Neuronal stem cell (in vitro differentiated cells): Measurements from ENCODE around the gene NIPSNAP3A.

Experiments
- DNase-seq: peaks from one replicate; pipeline ENCODE4 v3.0.0-alpha.2; 2013; ENCODE audit warnings: low spot score
- H2AFZ ChIP-seq: one replicate; pipeline ENCODE4 v1.6.1; 2013; ENCODE audit warnings: mild to moderate bottlenecking, low read length, inconsistent platforms
- H2AK5ac ChIP-seq: 2 replicates; pipeline ENCODE4 v1.6.1; 2013; ENCODE audit warnings: low read depth, mild to moderate bottlenecking, inconsistent platforms, low read length, moderate library complexity, mixed read lengths
- H2BK120ac ChIP-seq: 2 replicates; pipeline ENCODE4 v1.6.1; 2013; ENCODE audit warnings: low read depth, mild to moderate bottlenecking, inconsistent platforms, low read length, moderate library complexity, mixed read lengths
- H2BK12ac ChIP-seq: one replicate; pipeline ENCODE4 v1.6.1; 2013; ENCODE audit warnings: low read length, inconsistent platforms
- H2BK15ac ChIP-seq: 2 replicates; pipeline ENCODE4 v1.6.1; 2013; ENCODE audit warnings: mild to moderate bottlenecking, low read length, inconsistent platforms, mixed read lengths
- H2BK5ac ChIP-seq: one replicate; pipeline ENCODE4 v1.6.1; 2013; ENCODE audit warnings: inconsistent platforms, mild to moderate bottlenecking, low read length, moderate library complexity
- H3K14ac ChIP-seq: one replicate; pipeline ENCODE4 v1.6.1; 2013; ENCODE audit warnings: low read length, inconsistent platforms
- H3K18ac ChIP-seq: 2 replicates; pipeline ENCODE4 v1.6.1; 2013; ENCODE audit warnings: low read length, inconsistent platforms
- H3K23ac ChIP-seq: 2 replicates; pipeline ENCODE4 v1.6.1; 2013; ENCODE audit warnings: low read depth, mild to moderate bottlenecking, mixed read lengths, low read length, inconsistent platforms; ENCODE audit not compliant: poor library complexity
- H3K27ac ChIP-seq: replicated peaks from 3 replicates; pipeline ENCODE4 v1.5.1; 2013; ENCODE audit warnings: low read length, inconsistent platforms
- H3K27me3 ChIP-seq, 3 experiments: 2 replicates each; pipeline ENCODE4 v1.6.1; 2013; ENCODE audit warnings: low read length in 3 of 3, mild to moderate bottlenecking in 2 of 3, inconsistent platforms in 1 of 3, low read depth in 1 of 3, mixed read lengths in 1 of 3, moderate library complexity in 1 of 3; ENCODE audit not compliant: control insufficient read depth in 3 of 3, insufficient read depth in 3 of 3
- H3K36me3 ChIP-seq, 2 donors: replicated peaks in 1 of 2; 2 replicates each; pipeline ENCODE4 v1.6.1; 2013; ENCODE audit warnings: low read length in 2 of 2; ENCODE audit not compliant: control insufficient read depth in 2 of 2, insufficient read depth in 2 of 2
- H3K4ac ChIP-seq: 2 replicates; pipeline ENCODE4 v1.6.1; 2013; ENCODE audit warnings: inconsistent platforms, mild to moderate bottlenecking, low read length, moderate library complexity
- H3K4me1 ChIP-seq, 2 donors: 1 replicate in 1 of 2; 2 replicates in 1 of 2; pipeline ENCODE4 v1.6.1; 2013; ENCODE audit warnings: low read length in 2 of 2, low read depth in 1 of 2; ENCODE audit not compliant: control insufficient read depth in 2 of 2, insufficient read depth in 1 of 2
- H3K4me2 ChIP-seq: one replicate; pipeline ENCODE4 v1.6.1; 2013; ENCODE audit warnings: mild to moderate bottlenecking, low read length, inconsistent platforms; ENCODE audit not compliant: insufficient read depth, poor library complexity, severe bottlenecking
- H3K4me3 ChIP-seq, 2 donors: 2 replicates each; pipeline ENCODE4 v1.5.1; 2013; ENCODE audit warnings: low read length in 2 of 2, mild to moderate bottlenecking in 2 of 2, inconsistent platforms in 1 of 2, moderate library complexity in 1 of 2
- H3K79me1 ChIP-seq: one replicate; pipeline ENCODE4 v1.6.1; 2013; ENCODE audit warnings: low read depth, mild to moderate bottlenecking, inconsistent platforms, low read length, moderate library complexity
- H3K9ac ChIP-seq: one replicate; pipeline ENCODE4 v1.6.1; 2013; ENCODE audit warnings: mild to moderate bottlenecking, low read depth, low read length, inconsistent platforms; ENCODE audit not compliant: poor library complexity
- H3K9me3 ChIP-seq, 2 donors: replicated peaks in 1 of 2; 2 replicates each; pipeline versions ENCODE3 to v1.6.1; 2013; ENCODE audit warnings: low read length in 2 of 2, mild to moderate bottlenecking in 2 of 2, inconsistent platforms in 1 of 2, low read depth in 1 of 2, mixed read lengths in 1 of 2, moderate library complexity in 1 of 2; ENCODE audit not compliant: control insufficient read depth in 2 of 2, insufficient read depth in 1 of 2
- H4K8ac ChIP-seq: one replicate; pipeline ENCODE4 v1.6.1; 2013; ENCODE audit warnings: low read depth, mild to moderate bottlenecking, inconsistent platforms, low read length, moderate library complexity
- H4K91ac ChIP-seq: one replicate; pipeline ENCODE4 v1.6.1; 2013; ENCODE audit warnings: low read length, low read depth, mild to moderate bottlenecking, inconsistent platforms; ENCODE audit not compliant: poor library complexity
- WGBS, 2 donors: extraction: QIAGEN DNeasy Blood & Tissue Kit; methylation state at CpG; one replicate each; pipeline ENCODE4 v1.1.7; 2013; ENCODE audit warnings: missing lambda C conversion rate in 2 of 2, mixed read lengths in 1 of 2; ENCODE audit not compliant: insufficient read length in 2 of 2, insufficient replicate concordance in 1 of 2; ENCODE audit errors: extremely low coverage in 2 of 2; 5-methylcytosine and 5-hydroxymethylcytosine counted together

NIPSNAP3A gene

DNA sequence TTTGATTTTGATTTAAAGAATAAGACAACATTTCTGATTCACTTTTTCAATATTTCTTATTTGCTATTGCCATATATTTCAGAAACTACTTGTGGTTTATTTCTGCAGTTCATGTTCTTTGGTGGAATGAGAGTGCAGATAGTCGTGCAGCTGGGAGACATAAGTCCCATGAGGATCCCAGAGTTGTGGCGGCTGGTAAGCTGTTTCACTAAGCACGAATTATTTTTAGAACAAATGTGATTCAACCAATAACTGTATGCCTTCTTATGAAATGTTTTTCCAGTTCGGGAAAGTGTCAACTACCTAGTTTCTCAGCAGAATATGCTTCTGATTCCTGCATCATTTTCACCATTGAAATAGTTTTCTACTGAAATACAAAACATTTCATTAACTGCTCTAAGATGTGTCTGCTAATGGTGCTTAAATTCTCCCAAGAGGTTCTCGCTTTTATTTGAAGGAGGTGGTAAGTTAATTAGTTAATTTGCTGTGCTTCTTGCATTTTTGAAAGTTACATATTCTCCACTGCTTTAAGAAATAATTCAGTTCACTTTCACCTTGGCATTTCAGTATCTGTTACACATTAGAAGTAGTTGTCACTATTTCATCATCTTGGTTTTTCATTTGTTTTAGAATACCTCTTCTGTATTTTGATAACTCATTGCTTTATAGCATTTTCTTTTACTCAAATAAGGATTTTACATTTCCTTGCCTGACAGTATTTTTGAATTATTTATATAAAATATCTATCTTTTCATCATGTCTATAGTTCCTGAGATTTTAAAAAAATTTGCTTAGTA is 25.4 kb downstream of the NIPSNAP3A start:
- no peak overlapping the region for H2AK5ac ChIP-seq
- no peaks in the 10 kb centered on the region for H3K79me1 ChIP-seq
- H2BK12ac ChIP-seq: no peak overlapping the region
- H3K9ac ChIP-seq: no peak overlapping the region
- no CpG with 5 or more reads among the region's 5 CpGs for WGBS, 2 donors
- H4K8ac ChIP-seq: no peak overlapping the region
- H3K23ac ChIP-seq: no peak overlapping the region
- no peaks in the 10 kb centered on the region for H3K4me1 ChIP-seq
- no peak for DNase-seq
- no peak overlapping the region for H3K18ac ChIP-seq
- H2AFZ ChIP-seq: no peak overlapping the region
- no peaks in the 10 kb centered on the region for H3K9me3 ChIP-seq
- no peak overlapping the region for H2BK5ac ChIP-seq
- H3K27ac ChIP-seq: no peak overlapping the region
- no peaks in the 10 kb centered on the region for H3K36me3 ChIP-seq
- no peak overlapping the region for H3K4me3 ChIP-seq
- no peak overlapping the region for H3K4me2 ChIP-seq
- no peak overlapping the region for H2BK15ac ChIP-seq
- no peak overlapping the region for H2BK120ac ChIP-seq
- no peak overlapping the region for H3K4ac ChIP-seq
- no peak overlapping the region for H4K91ac ChIP-seq
- H3K14ac ChIP-seq: no peak overlapping the region
- H3K27me3 ChIP-seq: no peaks in the 10 kb centered on the region

DNA sequence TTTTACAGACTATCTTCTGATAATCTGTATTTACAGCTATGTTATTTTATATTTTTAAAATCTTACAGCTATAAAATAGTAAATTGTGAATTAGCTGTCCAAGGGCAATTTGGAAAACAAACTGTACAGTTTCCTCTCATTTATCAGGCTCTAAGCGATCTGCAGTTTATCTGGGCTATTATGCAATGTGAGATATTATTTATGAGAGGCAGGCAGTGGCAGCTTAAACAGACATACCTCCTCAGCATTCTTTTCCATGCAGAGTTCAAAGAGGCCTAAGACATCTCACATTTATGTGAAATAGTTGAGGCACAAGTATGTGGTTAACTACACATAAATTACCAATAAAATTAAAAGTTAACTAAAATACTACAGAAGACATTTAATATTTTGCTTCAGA is 26.6 kb downstream of the NIPSNAP3A start:
- WGBS, 2 donors: no CpG with 5 or more reads among the region's 1 CpG
- Histone ChIP-seq H3K9ac (no peak overlapping the region), H4K8ac (no peak overlapping the region), H3K14ac (no peak overlapping the region), H3K79me1 (no peaks in the 10 kb centered on the region), H3K23ac (no peak overlapping the region), H3K27me3 (no peaks in the 10 kb centered on the region), H3K4me3 (no peak overlapping the region), H2BK5ac (no peak overlapping the region), H3K18ac (no peak overlapping the region), H2AK5ac (no peak overlapping the region), H3K9me3 (no peaks in the 10 kb centered on the region), H4K91ac (no peak overlapping the region), H2AFZ (no peak overlapping the region), H2BK120ac (no peak overlapping the region), H3K36me3 (no peaks in the 10 kb centered on the region), H2BK15ac (no peak overlapping the region), H3K4me1 (no peaks in the 10 kb centered on the region), H3K4me2 (no peak overlapping the region), H3K27ac (no peak overlapping the region), H3K4ac (no peak overlapping the region), H2BK12ac (no peak overlapping the region)
- DNase-seq: no peak

- WGBS, 2 donors: 100% methylated on average over 1 of the region's 11 CpGs; no CpG with 5 or more reads in 1 of the 2 donors
- DNase-seq: no peak
These were observed 27.5 kb downstream of the NIPSNAP3A start for GRCh38 chr9:104774831-104775573.

DNA sequence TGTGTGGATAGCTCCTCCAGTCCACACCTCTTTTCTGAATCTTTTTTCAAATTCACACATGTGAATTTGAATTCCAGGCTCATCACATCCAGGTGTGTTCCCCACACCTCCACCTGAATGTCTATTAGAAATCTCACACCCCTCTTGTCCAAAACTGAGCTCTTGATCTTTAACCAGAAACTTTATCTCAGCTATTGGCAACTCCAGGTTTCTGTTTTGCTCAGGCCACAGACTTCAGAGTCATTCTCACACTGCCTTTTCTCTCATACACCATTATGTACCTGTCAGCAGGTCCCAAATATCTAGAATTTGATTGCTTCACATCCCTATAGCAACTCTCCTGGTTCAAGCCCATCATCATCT is 28.1 kb downstream of the NIPSNAP3A start:
- Histone ChIP-seq H3K79me1 (no peaks in the 10 kb centered on the region), H2BK15ac (no peak overlapping the region)

More at GRCh38 chr9:104774831-104775573, 27.5 kb downstream of the NIPSNAP3A start:
- no peaks in the 10 kb centered on the region for H3K27me3 ChIP-seq
- H2AK5ac ChIP-seq: no peak overlapping the region
- no peak overlapping the region for H3K4me2 ChIP-seq
- H3K18ac ChIP-seq: no peak overlapping the region
- no peak overlapping the region for H2BK5ac ChIP-seq
- no peak overlapping the region for H2BK12ac ChIP-seq
- no peak overlapping the region for H2BK120ac ChIP-seq
- H3K23ac ChIP-seq: no peak overlapping the region
- H3K4ac ChIP-seq: no peak overlapping the region
- H3K9ac ChIP-seq: no peak overlapping the region
- H2AFZ ChIP-seq: no peak overlapping the region
- no peak overlapping the region for H2BK15ac ChIP-seq
- H3K36me3 ChIP-seq: peaks cover 0 to 2% of the 10 kb centered on the region in 2 donors
- no peaks in the 10 kb centered on the region for H3K9me3 ChIP-seq
- H3K79me1 ChIP-seq: no peaks in the 10 kb centered on the region
- no peak overlapping the region for H4K91ac ChIP-seq
- H3K4me3 ChIP-seq: no peak overlapping the region
- H4K8ac ChIP-seq: no peak overlapping the region
- H3K27ac ChIP-seq: no peak overlapping the region
- no peaks in the 10 kb centered on the region for H3K4me1 ChIP-seq
- H3K14ac ChIP-seq: no peak overlapping the region

More for the DNA sequence above, 28.1 kb downstream of the NIPSNAP3A start:
- H3K14ac ChIP-seq: no peak overlapping the region
- no peak overlapping the region for H3K9ac ChIP-seq
- no peak overlapping the region for H2BK120ac ChIP-seq
- no peak overlapping the region for H3K4ac ChIP-seq
- H3K27me3 ChIP-seq: no peaks in the 10 kb centered on the region
- H3K27ac ChIP-seq: no peak overlapping the region
- no peaks in the 10 kb centered on the region for H3K9me3 ChIP-seq
- no peak overlapping the region for H2AK5ac ChIP-seq
- H3K36me3 ChIP-seq: peaks cover 0 to 5% of the 10 kb centered on the region in 2 donors
- no peak overlapping the region for H3K4me2 ChIP-seq
- H3K23ac ChIP-seq: no peak overlapping the region
- H2AFZ ChIP-seq: no peak overlapping the region
- no peak overlapping the region for H3K18ac ChIP-seq
- no peak overlapping the region for H2BK12ac ChIP-seq
- H4K8ac ChIP-seq: no peak overlapping the region
- no peaks in the 10 kb centered on the region for H3K4me1 ChIP-seq
- H2BK5ac ChIP-seq: no peak overlapping the region
- H4K91ac ChIP-seq: no peak overlapping the region
- DNase-seq: no peak
- H3K4me3 ChIP-seq: no peak overlapping the region
